ENCODE results near the gene PTGR2. TPM values are rescaled to one million over a fixed set of nuclear protein-coding genes. Genes with fewer than 3 reads are reported as not detected.
"Not testable (repeated sequence)": the region's sequence is repeated elsewhere in the genome, so short reads cannot be mapped to it uniquely, and the experiment has no call there.

PTGR2 gene
- total RNA-seq, 1 donor from 2014 or later = 5.8 TPM

GRCh38 chr14:73865534-73866113 lies 14.0 kb downstream of the PTGR2 start:
- H3K9ac ChIP-seq (ENCODE audit: low read length) = no peak overlapping the region
- H3K9me3 ChIP-seq (ENCODE audit: insufficient read depth, low read depth, low read length) = no peaks in the 10 kb centered on the region
- Mint-ChIP-seq H3K27ac (ENCODE audit: unreplicated experiment) (no peak overlapping the region), H3K27me3 (ENCODE audit: low read depth, unreplicated experiment) (no peaks in the 10 kb centered on the region), H3K36me3 (ENCODE audit: low read depth, unreplicated experiment) (peaks cover 12% of the 10 kb centered on the region), H3K4me1 (ENCODE audit: low read depth, unreplicated experiment) (no peaks in the 10 kb centered on the region), H3K9me3 (ENCODE audit: unreplicated experiment) (no peaks in the 10 kb centered on the region), H3K4me3 (ENCODE audit: unreplicated experiment) (no peak overlapping the region)
- no peak for FAIRE-seq
- H3K27ac ChIP-seq (ENCODE audit: low read depth, low read length) = no peak overlapping the region
- no peaks in the 10 kb centered on the region for H3K36me3 ChIP-seq (ENCODE audit: insufficient read depth, low read length)
- H3K4me3 ChIP-seq (ENCODE audit: insufficient read depth, low read depth, low read length) = no peak overlapping the region
- H2AFZ ChIP-seq (ENCODE audit: low read depth, low read length) = no peak overlapping the region
- TF ChIP-seq CTCF (IDR thresholded peaks at IDR 0.05; ENCODE audit: insufficient read depth, low read depth, low read length) (no peak), EZH2 (IDR thresholded peaks at IDR 0.05; ENCODE audit: insufficient read depth, low read length) (no peak)
- no peaks in the 10 kb centered on the region for H3K4me1 ChIP-seq (ENCODE audit: insufficient read depth, low read length)
- H3K27me3 ChIP-seq (ENCODE audit: insufficient read depth, low read length) = no peaks in the 10 kb centered on the region
- no peaks in the 10 kb centered on the region for H4K20me1 ChIP-seq (ENCODE audit: insufficient read depth, low read length)
- no peaks in the 10 kb centered on the region for H3K79me2 ChIP-seq (ENCODE audit: insufficient read depth, low read length)
- no peak overlapping the region for H3K4me2 ChIP-seq (ENCODE audit: low read length)
- no peak for DNase-seq (ENCODE audit: low read depth)

- FAIRE-seq; H3K4me3 Mint-ChIP-seq (ENCODE audit: unreplicated experiment): not testable (repeated sequence)
Observed at GRCh38 chr14:73869754-73870153, 18.1 kb downstream of the PTGR2 start.

GRCh38 chr14:73870525-73871235 lies 19.0 kb downstream of the PTGR2 start:
- no peaks in the 10 kb centered on the region for H3K36me3 ChIP-seq (ENCODE audit: insufficient read depth, low read length)
- H2AFZ ChIP-seq (ENCODE audit: low read depth, low read length) = no peak overlapping the region
- no peak overlapping the region for H3K4me3 ChIP-seq (ENCODE audit: insufficient read depth, low read depth, low read length)
- no peaks in the 10 kb centered on the region for H3K4me1 ChIP-seq (ENCODE audit: insufficient read depth, low read length)
- Mint-ChIP-seq H3K4me1 (ENCODE audit: low read depth, unreplicated experiment) (no peaks in the 10 kb centered on the region), H3K36me3 (ENCODE audit: low read depth, unreplicated experiment) (peaks cover 5% of the 10 kb centered on the region), H3K4me3 (ENCODE audit: unreplicated experiment) (no peak overlapping the region), H3K27ac (ENCODE audit: unreplicated experiment) (no peak overlapping the region), H3K9me3 (ENCODE audit: unreplicated experiment) (no peaks in the 10 kb centered on the region), H3K27me3 (ENCODE audit: low read depth, unreplicated experiment) (no peaks in the 10 kb centered on the region)
- no peaks in the 10 kb centered on the region for H3K9me3 ChIP-seq (ENCODE audit: insufficient read depth, low read depth, low read length)
- no peaks in the 10 kb centered on the region for H3K79me2 ChIP-seq (ENCODE audit: insufficient read depth, low read length)
- no peak overlapping the region for H3K27ac ChIP-seq (ENCODE audit: low read depth, low read length)
- H4K20me1 ChIP-seq (ENCODE audit: insufficient read depth, low read length) = no peaks in the 10 kb centered on the region
- no peak overlapping the region for H3K4me2 ChIP-seq (ENCODE audit: low read length)
- H3K9ac ChIP-seq (ENCODE audit: low read length) = no peak overlapping the region
- no peaks in the 10 kb centered on the region for H3K27me3 ChIP-seq (ENCODE audit: insufficient read depth, low read length)
- no peak for DNase-seq (ENCODE audit: low read depth)
- FAIRE-seq = no peak
- no peak for TF ChIP-seq EZH2 (IDR thresholded peaks at IDR 0.05; ENCODE audit: insufficient read depth, low read length)
- TF ChIP-seq CTCF (IDR thresholded peaks at IDR 0.05; ENCODE audit: insufficient read depth, low read depth, low read length) = no peak

More at GRCh38 chr14:73869754-73870153, 18.1 kb downstream of the PTGR2 start:
- H3K36me3 ChIP-seq (ENCODE audit: insufficient read depth, low read length); H3K9ac ChIP-seq (ENCODE audit: low read length); H3K27me3 ChIP-seq (ENCODE audit: insufficient read depth, low read length); DNase-seq (ENCODE audit: low read depth); H3K9me3 ChIP-seq (ENCODE audit: insufficient read depth, low read depth, low read length); H3K4me2 ChIP-seq (ENCODE audit: low read length); H3K4me1 ChIP-seq (ENCODE audit: insufficient read depth, low read length); H3K27ac ChIP-seq (ENCODE audit: low read depth, low read length); H3K9me3 Mint-ChIP-seq (ENCODE audit: unreplicated experiment); H3K27ac Mint-ChIP-seq (ENCODE audit: unreplicated experiment); H4K20me1 ChIP-seq (ENCODE audit: insufficient read depth, low read length); H3K27me3 Mint-ChIP-seq (ENCODE audit: low read depth, unreplicated experiment); H3K36me3 Mint-ChIP-seq (ENCODE audit: low read depth, unreplicated experiment); H3K4me1 Mint-ChIP-seq (ENCODE audit: low read depth, unreplicated experiment); H2AFZ ChIP-seq (ENCODE audit: low read depth, low read length); H3K4me3 ChIP-seq (ENCODE audit: insufficient read depth, low read depth, low read length); H3K79me2 ChIP-seq (ENCODE audit: insufficient read depth, low read length): not testable (repeated sequence)
